H1 (cell line): Measurements from ENCODE around the gene LHPP. TPM values are rescaled to one million over a fixed set of nuclear protein-coding genes. Genes with fewer than 3 reads are reported as not detected.

Experiments used
- CTCF ChIA-PET: fragments of 300-600 bp; sonication (Branson Sonifier 250); formaldehyde crosslinking; loops from one replicate; lab custom pipeline; 2021; ENCODE audit not compliant: partially characterized antibody; lab: Charles Lee
- POLR2A ChIA-PET: fragments of 300-600 bp; sonication (Branson Sonifier 250); formaldehyde crosslinking; loops from one replicate; lab custom pipeline; 2021; ENCODE audit warnings: inconsistent platforms; ENCODE audit not compliant: partially characterized antibody; lab: Charles Lee
- DNase-seq, 2 experiments: peaks; one replicate each; pipeline versions ENCODE4 v3.0.0 to v3.0.0-alpha.2; 2010 to 2022; ENCODE audit warnings: low spot score in 2 of 2, low read depth in 1 of 2, mixed read lengths in 1 of 2
- FAIRE-seq: peaks from 2 replicates; lab custom pipeline; 2011; peaks lifted over from hg19 to GRCh38; lab: Jason Lieb, UNC
- H2AFZ ChIP-seq: 2 replicates; pipeline ENCODE4 v1.8.1; 2012; ENCODE audit warnings: low read length, inconsistent platforms
- H2AK5ac ChIP-seq: 2 replicates; pipeline ENCODE4 v1.6.1; 2013; ENCODE audit warnings: low read depth, low read length
- H2BK120ac ChIP-seq: replicated peaks from 2 replicates; pipeline ENCODE3; 2013; ENCODE audit warnings: low read depth, low read length, inconsistent platforms
- H2BK12ac ChIP-seq: 2 replicates; pipeline ENCODE4 v1.6.1; 2013; ENCODE audit warnings: low read depth, low read length
- H2BK15ac ChIP-seq: 2 replicates; pipeline ENCODE4 v1.6.1; 2013; ENCODE audit warnings: low read length
- H2BK20ac ChIP-seq: 2 replicates; pipeline ENCODE4 v1.6.1; 2013; ENCODE audit warnings: low read length
- H2BK5ac ChIP-seq: 2 replicates; pipeline ENCODE4 v1.6.1; 2013; ENCODE audit warnings: low read depth, low read length
- H3K14ac ChIP-seq: 2 replicates; pipeline ENCODE4 v1.6.1; 2013; ENCODE audit warnings: inconsistent platforms; ENCODE audit not compliant: insufficient read length
- H3K18ac ChIP-seq: 2 replicates; pipeline ENCODE4 v1.6.1; 2013; ENCODE audit warnings: low read length; ENCODE audit errors: extremely low read depth
- H3K23ac ChIP-seq: 2 replicates; pipeline ENCODE4 v1.6.1; 2013; ENCODE audit warnings: inconsistent platforms; ENCODE audit not compliant: insufficient read length
- H3K23me2 ChIP-seq: 2 replicates; pipeline ENCODE4 v1.6.1; 2013; ENCODE audit warnings: low read depth, low read length
- H3K27ac ChIP-seq: 2 replicates; pipeline ENCODE4 v1.6.1; 2011; ENCODE audit warnings: low read depth, low read length, inconsistent platforms
- H3K27me3 ChIP-seq, 4 experiments: replicated peaks in 1 of 4; 1 replicate in 1 of 4; 2 replicates in 3 of 4; pipeline versions ENCODE4 v1.6.1 to v1.8.1; 2011 to 2013; ENCODE audit warnings: low read length in 3 of 4, mild to moderate bottlenecking in 3 of 4, inconsistent platforms in 2 of 4, mixed read lengths in 2 of 4, moderate library complexity in 1 of 4; ENCODE audit not compliant: control insufficient read depth in 3 of 4, insufficient read depth in 3 of 4; ENCODE audit errors: extremely low read depth in 1 of 4
- H3K36me3 ChIP-seq, 4 experiments: 2 replicates each; pipeline versions ENCODE4 v1.6.1 to v1.8.1; 2011 to 2013; ENCODE audit warnings: mild to moderate bottlenecking in 4 of 4, low read length in 3 of 4, moderate library complexity in 2 of 4, control low read depth in 1 of 4, inconsistent platforms in 1 of 4; ENCODE audit not compliant: insufficient read depth in 4 of 4, control insufficient read depth in 2 of 4
- H3K4ac ChIP-seq: replicated peaks from 2 replicates; pipeline ENCODE3; 2013; ENCODE audit warnings: low read length, low read depth, mixed read lengths, inconsistent platforms; ENCODE audit not compliant: insufficient read length
- H3K4me1 ChIP-seq, 4 experiments: replicated peaks in 1 of 4; 1 replicate in 1 of 4; 2 replicates in 3 of 4; pipeline versions ENCODE4 v1.6.1 to v1.8.1; 2011 to 2013; ENCODE audit warnings: low read length in 3 of 4, inconsistent platforms in 2 of 4, mixed read lengths in 1 of 4; ENCODE audit not compliant: insufficient read depth in 4 of 4, control insufficient read depth in 3 of 4
- H3K4me2 ChIP-seq, 2 experiments: 2 replicates each; pipeline versions ENCODE4 v1.6.1 to v1.8.1; 2011 to 2013; ENCODE audit warnings: low read depth in 2 of 2, low read length in 2 of 2, control low read depth in 1 of 2, inconsistent platforms in 1 of 2, mild to moderate bottlenecking in 1 of 2; ENCODE audit not compliant: insufficient read depth in 1 of 2
- H3K4me3 ChIP-seq, 4 experiments: fragments of 200-600, 300-600 bp in 1 of 4; sonication (generic), shearing (Covaris generic), sonication (Bioruptor Twin) in 1 of 4; 2 replicates each; pipeline versions ENCODE4 v1.5.1 to v1.8.1; 2011 to 2016; ENCODE audit warnings: low read length in 4 of 4, low read depth in 3 of 4, control low read depth in 2 of 4, inconsistent platforms in 2 of 4, mild to moderate bottlenecking in 2 of 4, mixed read lengths in 1 of 4, moderate library complexity in 1 of 4; ENCODE audit not compliant: insufficient read depth in 2 of 4; ENCODE audit errors: extremely low read depth in 1 of 4
- H3K56ac ChIP-seq: replicated peaks from 2 replicates; pipeline ENCODE3; 2013; ENCODE audit warnings: low read depth, mild to moderate bottlenecking, mixed read lengths, low read length, inconsistent platforms; ENCODE audit not compliant: insufficient read length
- H3K79me1 ChIP-seq: 2 replicates; pipeline ENCODE4 v1.6.1; 2013; ENCODE audit warnings: low read depth, low read length, control low read depth
- H3K79me2 ChIP-seq, 2 experiments: 2 replicates each; pipeline versions ENCODE4 v1.6.1 to v1.8.1; 2012 to 2013; ENCODE audit warnings: low read length in 2 of 2, mild to moderate bottlenecking in 2 of 2, inconsistent platforms in 1 of 2; ENCODE audit not compliant: insufficient read depth in 2 of 2, control insufficient read depth in 1 of 2
- H3K9ac ChIP-seq, 4 experiments: replicated peaks in 1 of 4; 1 replicate in 1 of 4; 2 replicates in 3 of 4; pipeline versions ENCODE4 v1.6.1 to v1.8.1; 2011 to 2013; ENCODE audit warnings: low read depth in 3 of 4, low read length in 3 of 4, control low read depth in 2 of 4, mild to moderate bottlenecking in 2 of 4, moderate library complexity in 2 of 4, inconsistent platforms in 1 of 4; ENCODE audit errors: extremely low read depth in 1 of 4
- H3K9me3 ChIP-seq, 2 experiments: 2 replicates each; pipeline versions ENCODE4 v1.6.1 to v1.8.1; 2012 to 2013; ENCODE audit warnings: mild to moderate bottlenecking in 2 of 2, moderate library complexity in 2 of 2, control low read depth in 1 of 2, inconsistent platforms in 1 of 2, low read depth in 1 of 2, low read length in 1 of 2, mixed read lengths in 1 of 2; ENCODE audit not compliant: insufficient read depth in 2 of 2
- H4K20me1 ChIP-seq, 2 experiments: replicated peaks in 1 of 2; 2 replicates each; pipeline versions ENCODE3 to v1.8.1; 2011 to 2013; ENCODE audit warnings: inconsistent platforms in 2 of 2, low read length in 2 of 2, mild to moderate bottlenecking in 1 of 2; ENCODE audit not compliant: insufficient read depth in 2 of 2, control insufficient read depth in 1 of 2
- H4K5ac ChIP-seq: 2 replicates; pipeline ENCODE4 v1.6.1; 2013; ENCODE audit warnings: low read length, low read depth, mixed read lengths, inconsistent platforms; ENCODE audit not compliant: insufficient read length
- H4K8ac ChIP-seq: 2 replicates; pipeline ENCODE4 v1.8.0; 2013; ENCODE audit warnings: mild to moderate bottlenecking, moderate library complexity, low read length, inconsistent platforms; ENCODE audit not compliant: insufficient read depth; ENCODE audit errors: extremely low read depth
- H4K91ac ChIP-seq: replicated peaks from 2 replicates; pipeline ENCODE3; 2013; ENCODE audit warnings: low read length, mixed read lengths, inconsistent platforms; ENCODE audit not compliant: insufficient read length
- ASH2L ChIP-seq: fragments of 200-600, 300-600 bp; sonication (generic); IDR thresholded peaks from one replicate; pipeline ENCODE4 v1.7.1; 2017; ENCODE audit warnings: low read length
- CEBPB ChIP-seq: IDR thresholded peaks from 2 replicates; pipeline ENCODE4 v1.6.1; 2012; ENCODE audit warnings: low read depth, low read length
- EGR1 ChIP-seq: IDR thresholded peaks from 2 replicates; pipeline ENCODE4 v1.6.1; 2011; ENCODE audit warnings: low read depth, low read length, borderline replicate concordance
- FOSL1 ChIP-seq: IDR thresholded peaks from 2 replicates; pipeline ENCODE4 v1.6.1; 2011; ENCODE audit warnings: mild to moderate bottlenecking, low read depth, low read length, moderate library complexity; ENCODE audit not compliant: insufficient read depth
- MAFK ChIP-seq: IDR thresholded peaks from 2 replicates; pipeline ENCODE4 v1.6.1; 2012; ENCODE audit warnings: low read depth, mild to moderate bottlenecking, improper control_type of control experiment, low read length
- NANOG ChIP-seq: IDR thresholded peaks from 2 replicates; pipeline ENCODE4 v1.6.1; 2011; ENCODE audit warnings: low read length, low read depth, mild to moderate bottlenecking, inconsistent platforms; ENCODE audit not compliant: insufficient read depth, poor library complexity, severe bottlenecking
- POLR2A ChIP-seq, 2 experiments: IDR thresholded peaks; 1 replicate in 1 of 2; 2 replicates in 1 of 2; pipeline ENCODE4 v1.6.1; 2011; ENCODE audit warnings: low read depth in 2 of 2, low read length in 2 of 2, mild to moderate bottlenecking in 2 of 2; ENCODE audit errors: control extremely low read depth in 1 of 2
- RFX5 ChIP-seq: IDR thresholded peaks from 2 replicates; pipeline ENCODE4 v1.6.1; 2011; ENCODE audit warnings: low read depth, low read length, improper control_type of control experiment, borderline replicate concordance
- RNF2 ChIP-seq: fragments of 200-900, 300-1000 bp; sonication (generic); IDR thresholded peaks from 2 replicates; pipeline ENCODE4 v1.7.1; 2016; ENCODE audit warnings: borderline replicate concordance, low read depth, mild to moderate bottlenecking, antibody characterized with exemption, low read length; ENCODE audit not compliant: poor library complexity, severe bottlenecking; ENCODE audit errors: missing control alignments
- SAP30 ChIP-seq: fragments of 300-600 bp; sonication (generic); IDR thresholded peaks from 2 replicates; pipeline ENCODE4 v1.7.1; 2012; ENCODE audit warnings: low read length, moderate library complexity, mild to moderate bottlenecking, inconsistent platforms; ENCODE audit not compliant: insufficient read depth, insufficient replicate concordance
- SIN3A ChIP-seq, 2 experiments: IDR thresholded peaks in 1 of 2; conservative IDR thresholded peaks in 1 of 2; 2 replicates each; pipeline ENCODE4 v1.6.1; 2011 to 2012; ENCODE audit warnings: low read length in 2 of 2, improper control_type of control experiment in 1 of 2, low read depth in 1 of 2, mild to moderate bottlenecking in 1 of 2
- SUZ12 ChIP-seq: fragments of 200-600 bp; sonication (generic); IDR thresholded peaks from 2 replicates; pipeline ENCODE4 v1.6.1; 2012; ENCODE audit warnings: mild to moderate bottlenecking, inconsistent platforms, low read length, moderate library complexity, mixed read lengths
- TEAD4 ChIP-seq: IDR thresholded peaks from 2 replicates; pipeline ENCODE4 v1.6.1; 2012; ENCODE audit warnings: low read depth, low read length, inconsistent platforms, mixed read lengths
- YY1 ChIP-seq: IDR thresholded peaks from 2 replicates; pipeline ENCODE4 v1.6.1; 2011; ENCODE audit warnings: low read depth, mild to moderate bottlenecking, low read length
- WGBS, 2 experiments: shearing (Covaris generic) in 1 of 2; methylation state at CpG; one replicate each; pipeline versions ENCODE4 v1.1.6 to v1.1.7; 2013 to 2015; ENCODE audit warnings: low lambda C conversion rate in 2 of 2, mixed read lengths in 2 of 2, inconsistent platforms in 1 of 2, low coverage in 1 of 2, missing lambda C conversion rate in 1 of 2; ENCODE audit not compliant: insufficient replicate concordance in 2 of 2, insufficient coverage in 1 of 2, insufficient read length in 1 of 2; ENCODE audit errors: extremely low coverage in 1 of 2, missing lambda C conversion rate in 1 of 2; 5-methylcytosine and 5-hydroxymethylcytosine counted together
- polyA plus RNA-seq, 7 experiments: library from polyadenylated mRNA; depleted of rRNA in 3 of 7; stranded (reverse) in 5 of 7; unstranded in 2 of 7; fragments of >200 nt in 5 of 7; fragments of 200-250 nt in 2 of 7; gene quantifications; 1 replicate in 5 of 7; 2 replicates in 1 of 7; 4 replicates in 1 of 7; pipeline versions ENCODE4 v1.2.1 to v1.2.3, GENCODE V29; 2011 to 2013; ENCODE audit warnings: missing spikeins in 2 of 7, mixed read lengths in 2 of 7
- total RNA-seq: library from RNA; stranded (reverse); fragmentation: NEBNext Ultra II Directional; extraction: Animal tissue kit (Norgen Biotek cat#: 25700); gene quantifications from 2 replicates; pipeline ENCODE4 v1.2.1, GENCODE V29; 2021

The LHPP gene
- total and polyA plus RNA-seq, 2 of the 8 experiments (the other 6 are each of a cell fraction or from before 2014, with no cell fraction given): 26.0 to 45.0 TPM

DNA sequence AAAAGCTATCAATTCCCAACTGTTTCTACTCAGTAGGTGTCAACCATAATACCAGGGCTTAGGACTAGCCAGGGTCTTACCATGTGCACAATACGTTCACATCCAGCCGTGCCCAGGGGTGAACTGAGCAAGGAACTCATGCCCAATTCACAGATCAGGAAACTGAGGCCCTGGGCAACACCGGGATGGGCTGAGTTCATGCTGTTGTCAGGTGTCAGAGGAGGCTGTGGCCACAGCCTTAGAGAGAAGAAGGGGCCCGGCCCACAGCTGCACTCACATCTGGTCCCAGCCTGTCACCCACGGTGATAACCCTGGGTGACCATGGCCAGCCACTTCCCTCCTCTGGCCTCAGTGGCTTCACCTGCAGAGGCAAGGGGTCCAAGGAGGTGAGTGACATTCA lies 190.6 kb downstream of the LHPP start:
- CTCF ChIA-PET: interaction anchor here (1.0 to 3.9 kb wide), 4 partner anchors 10 to 89 kb away, joined by 3 to 18 read pairs (median 5); no protein-coding TSS in a partner anchor

More for the DNA sequence above, 190.6 kb downstream of the LHPP start:
- Histone ChIP-seq H2BK20ac (no peak overlapping the region), H3K9me3 (no peaks in the 10 kb centered on the region), H3K79me2 (no peaks in the 10 kb centered on the region), H3K14ac (no peak overlapping the region), H3K56ac (no peak overlapping the region), H4K5ac (no peak overlapping the region), H2BK5ac (no peak overlapping the region), H3K23me2 (no peaks in the 10 kb centered on the region), H4K20me1 (peaks cover 0 to 9% of the 10 kb centered on the region in 2 experiments), H2AFZ (no peak overlapping the region), H3K4me2 (no peak overlapping the region), H2BK120ac (no peak overlapping the region), H3K79me1 (no peaks in the 10 kb centered on the region; the same call in 1 of the 2 replicates), H4K91ac (no peak overlapping the region), H3K4ac (no peak overlapping the region), H3K4me3 (no peak overlapping the region), H3K18ac (no peak overlapping the region), H3K27me3 (no peaks in the 10 kb centered on the region), H3K9ac (no peak overlapping the region), H4K8ac (no peak overlapping the region), H3K27ac (no peak overlapping the region), H3K4me1 (peaks cover 0 to 27% (median 15%) of the 10 kb centered on the region in 4 experiments; a peak in 6 of 7 replicates), H2AK5ac (no peak overlapping the region; the same call in 1 of the 2 replicates), H2BK12ac (no peak overlapping the region), H3K23ac (no peak overlapping the region), H2BK15ac (no peak overlapping the region), H3K36me3 (no peaks in the 10 kb centered on the region)
- WGBS, 2 experiments: 87% methylated on average over 5 of the region's 5 CpGs; no CpG with 5 or more reads in 1 of the 2 experiments
- POLR2A ChIA-PET: no interaction called here
- FAIRE-seq (no peak), DNase-seq (no peak)
- TF ChIP-seq TEAD4 (no peak), YY1 (no peak), SAP30 (no peak), SIN3A (conservative IDR thresholded peaks at IDR 0.05 in 1 of 2, IDR thresholded peaks at IDR 0.05 in 1 of 2; ENCODE audit: low read depth in 1 of 2, low read length in 2 of 2) (no peak), POLR2A (IDR thresholded peaks at IDR 0.05; ENCODE audit: control extremely low read depth in 1 of 2, low read depth in 2 of 2, low read length in 2 of 2) (no peak), RNF2 (no peak), MAFK (no peak), RFX5 (no peak), ASH2L (no peak), SUZ12 (no peak), NANOG (no peak), FOSL1 (no peak), EGR1 (no peak), CEBPB (no peak)
